HepG2 (cell line): ENCODE data around the gene GPC6.
"Not testable (repeated sequence)": the region's sequence is repeated elsewhere in the genome, so short reads cannot be mapped to it uniquely, and the experiment has no call there.

Source experiments
- CHD2 ChIP-seq: IDR thresholded peaks from 2 replicates; pipeline ENCODE4 v1.6.1; 2011; ENCODE audit warnings: low read depth, low read length, improper control_type of control experiment
- CTCF ChIP-seq: sonication (generic); formaldehyde crosslinking; IDR thresholded peaks from 2 replicates; pipeline ENCODE4 v1.5.0; 2020; ENCODE audit warnings: mild to moderate bottlenecking, missing genetic modification reagents, moderate library complexity
- IRF2 ChIP-seq: IDR thresholded peaks from 2 replicates; pipeline ENCODE4 v1.6.1; 2018; ENCODE audit warnings: missing genetic modification reagents, missing compliant biosample characterization
- JUND ChIP-seq: sonication (generic); formaldehyde crosslinking; IDR thresholded peaks from 2 replicates; pipeline ENCODE4 v1.8.0; 2022; ENCODE audit warnings: mild to moderate bottlenecking, missing genetic modification reagents
- NFYB ChIP-seq: sonication (generic); formaldehyde crosslinking; IDR thresholded peaks from 2 replicates; pipeline ENCODE4 v1.4.0; 2020; ENCODE audit warnings: missing genetic modification reagents
- ZNF224 ChIP-seq: sonication (generic); formaldehyde crosslinking; IDR thresholded peaks from 2 replicates; pipeline ENCODE4 v1.5.0; 2020; ENCODE audit warnings: mild to moderate bottlenecking, missing genetic modification reagents

GRCh38 chr13:93454676-93455235 is 228.1 kb downstream of the GPC6 start:
- not testable (repeated sequence) for TF ChIP-seq CTCF; CHD2; ZNF224; IRF2 (CRISPR knock-in tag); JUND (CRISPR knock-in tag); NFYB (CRISPR knock-in tag)
